Umbilical cord (tissue), 2 donors: ENCODE measurements around the gene FUT4. TPM values are rescaled to one million over a fixed set of nuclear protein-coding genes. Genes with fewer than 3 reads are reported as not detected.
"Not testable (repeated sequence)": the region's sequence is repeated elsewhere in the genome, so short reads cannot be mapped to it uniquely, and the experiment has no call there.

Experiments used
- DNase-seq: peaks from one replicate; pipeline ENCODE4 v3.0.0-alpha.2; 2015; ENCODE audit warnings: low spot score
- total RNA-seq: library from RNA; depleted of rRNA; stranded (reverse); fragments of >200 nt; gene quantifications from one replicate; pipeline ENCODE4 v1.2.3, GENCODE V29; 2014; ENCODE audit warnings: low replicate concordance; ENCODE audit not compliant: insufficient read depth

Gene FUT4
- 10.4 TPM for total RNA-seq

- DNase-seq: peak; percentile 90
Measured at GRCh38 chr11:94543695-94544645, at the start of gene FUT4. Gene FUT4 (plus strand): TSS chr11:94543921. CDS start chr11:94544134, 213 bp downstream.

GRCh38 chr11:94494126-94494680 is 49.5 kb upstream of the FUT4 start:
- no peak for DNase-seq

GRCh38 chr11:94500181-94500580 is 43.5 kb upstream of the FUT4 start:
- no peak for DNase-seq

- DNase-seq: no peak
Measured at GRCh38 chr11:94501522-94501921, 42.2 kb upstream of the FUT4 start.

- peak; percentile 44 for DNase-seq
Measured at GRCh38 chr11:94504689-94505293, 38.9 kb upstream of the FUT4 start.

- DNase-seq: not testable (repeated sequence)
Measured at GRCh38 chr11:94506513-94506912, 37.2 kb upstream of the FUT4 start.

- no peak for DNase-seq
Measured at GRCh38 chr11:94507485-94507884, 36.2 kb upstream of the FUT4 start.

GRCh38 chr11:94511932-94512781 is 31.6 kb upstream of the FUT4 start, which contains the start of gene C11orf97:
Gene C11orf97 (plus strand): TSS chr11:94512461. CDS start chr11:94512529, 68 bp downstream.
- DNase-seq: peak; percentile 65

- DNase-seq: no peak
Measured at GRCh38 chr11:94513091-94513490, 30.6 kb upstream of the FUT4 start.

GRCh38 chr11:94515398-94515797 is 28.3 kb upstream of the FUT4 start:
- no peak for DNase-seq

- DNase-seq: no peak
Measured at GRCh38 chr11:94516725-94517124, 27.0 kb upstream of the FUT4 start.

GRCh38 chr11:94518300-94518699 is 25.4 kb upstream of the FUT4 start:
- DNase-seq: no peak

GRCh38 chr11:94519478-94520084 is 24.1 kb upstream of the FUT4 start:
- DNase-seq: peak; percentile 58

- DNase-seq: no peak
Measured at GRCh38 chr11:94521684-94522083, 22.0 kb upstream of the FUT4 start.

- peak; percentile 54 for DNase-seq
Measured at GRCh38 chr11:94524341-94524740, 19.4 kb upstream of the FUT4 start.

- peak; percentile 90 for DNase-seq
Measured at GRCh38 chr11:94525546-94526324, 18.0 kb upstream of the FUT4 start.

GRCh38 chr11:94526645-94527438 is 16.9 kb upstream of the FUT4 start:
- DNase-seq: peak; percentile 27

GRCh38 chr11:94528551-94528950 is 15.2 kb upstream of the FUT4 start:
- no peak for DNase-seq

- no peak for DNase-seq
Measured at GRCh38 chr11:94532211-94532610, 11.5 kb upstream of the FUT4 start.
